ENCODE measurements around the gene SHB. TPM values are rescaled to one million over a fixed set of nuclear protein-coding genes. Genes with fewer than 3 reads are reported as not detected.

SHB gene
- total RNA-seq, 4 donors from 2014 or later = 12.3 to 22.9 (median 16.3) TPM

DNA sequence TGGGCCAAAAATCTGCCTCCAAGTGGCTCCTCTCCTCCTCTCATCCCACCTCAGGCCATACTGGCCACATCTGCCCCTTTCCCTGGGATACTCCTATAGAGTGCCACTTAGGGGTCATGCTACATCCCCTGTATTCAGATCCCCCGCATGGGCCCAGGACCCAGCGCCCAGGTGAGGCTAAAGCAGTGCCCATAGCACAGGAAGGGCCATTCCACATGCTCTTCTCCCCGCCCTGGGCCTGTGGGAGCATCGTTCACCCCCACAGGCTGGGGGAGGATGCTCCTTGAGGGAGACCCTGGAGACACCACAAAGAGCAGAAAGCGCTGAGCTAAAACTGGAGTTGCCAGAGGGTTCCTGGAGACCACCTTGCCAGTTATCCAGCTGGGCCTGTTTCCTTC lies 112.6 kb downstream of the SHB start:
- Histone ChIP-seq H3K4me1 (peaks cover 18% of the 10 kb centered on the region), H3K27me3 (no peaks in the 10 kb centered on the region), H3K27ac (no peak overlapping the region), H3K9me3 (no peaks in the 10 kb centered on the region), H3K4me3 (no peak overlapping the region), H3K36me3 (peaks cover 17% of the 10 kb centered on the region)
- DNase-seq (ENCODE audit: low spot score in 2 of 2) = no peak
- 90% methylated on average over 5 of the region's 5 CpGs for WGBS
- TF ChIP-seq EP300 (IDR thresholded peaks at IDR 0.05) = no peak
- TF ChIP-seq, protein P1, sequence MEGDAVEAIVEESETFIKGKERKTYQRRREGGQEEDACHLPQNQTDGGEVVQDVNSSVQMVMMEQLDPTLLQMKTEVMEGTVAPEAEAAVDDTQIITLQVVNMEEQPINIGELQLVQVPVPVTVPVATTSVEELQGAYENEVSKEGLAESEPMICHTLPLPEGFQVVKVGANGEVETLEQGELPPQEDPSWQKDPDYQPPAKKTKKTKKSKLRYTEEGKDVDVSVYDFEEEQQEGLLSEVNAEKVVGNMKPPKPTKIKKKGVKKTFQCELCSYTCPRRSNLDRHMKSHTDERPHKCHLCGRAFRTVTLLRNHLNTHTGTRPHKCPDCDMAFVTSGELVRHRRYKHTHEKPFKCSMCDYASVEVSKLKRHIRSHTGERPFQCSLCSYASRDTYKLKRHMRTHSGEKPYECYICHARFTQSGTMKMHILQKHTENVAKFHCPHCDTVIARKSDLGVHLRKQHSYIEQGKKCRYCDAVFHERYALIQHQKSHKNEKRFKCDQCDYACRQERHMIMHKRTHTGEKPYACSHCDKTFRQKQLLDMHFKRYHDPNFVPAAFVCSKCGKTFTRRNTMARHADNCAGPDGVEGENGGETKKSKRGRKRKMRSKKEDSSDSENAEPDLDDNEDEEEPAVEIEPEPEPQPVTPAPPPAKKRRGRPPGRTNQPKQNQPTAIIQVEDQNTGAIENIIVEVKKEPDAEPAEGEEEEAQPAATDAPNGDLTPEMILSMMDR (IDR thresholded peaks at IDR 0.05) = no peak
- no peak for TF ChIP-seq POLR2A (IDR thresholded peaks at IDR 0.05)
- TF ChIP-seq POLR2AphosphoS5 (IDR thresholded peaks at IDR 0.05) = no peak

DNA sequence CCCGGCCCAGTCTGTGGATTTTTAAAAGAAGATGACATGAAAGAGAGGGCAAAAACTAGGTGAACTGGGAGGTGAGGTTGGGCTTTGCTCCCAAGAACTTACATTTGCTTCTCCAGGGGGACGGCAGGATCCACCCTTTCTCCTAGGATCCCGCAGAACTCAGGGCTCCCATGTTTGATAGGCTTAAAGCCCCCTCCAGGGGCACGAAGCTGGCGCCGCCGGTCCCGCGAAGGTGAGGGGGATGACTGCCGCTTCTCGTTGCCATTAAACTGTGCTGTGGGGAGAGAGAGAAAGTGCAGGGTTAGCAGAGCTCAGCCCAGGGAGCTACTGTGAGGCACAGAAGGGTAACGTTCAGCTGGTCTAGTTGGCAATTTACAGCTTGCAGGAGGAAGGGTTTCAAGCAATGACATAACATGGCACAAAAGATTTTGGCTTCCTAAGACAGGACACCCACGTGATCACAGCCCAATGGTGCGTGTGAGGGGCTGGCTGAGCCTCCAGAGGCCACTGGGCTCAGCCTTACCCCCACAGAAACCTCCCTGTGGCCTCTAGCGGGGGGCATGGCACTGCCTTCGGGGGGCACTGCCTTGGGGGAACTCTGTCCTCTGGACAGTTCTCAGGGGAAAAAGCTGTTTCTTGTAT lies 113.1 kb downstream of the SHB start:
- 93% methylated on average over 15 of the region's 16 CpGs for WGBS
- DNase-seq (ENCODE audit: low spot score in 2 of 2) = no peak
- Histone ChIP-seq H3K4me3 (no peak overlapping the region), H3K27me3 (no peaks in the 10 kb centered on the region), H3K27ac (no peak overlapping the region), H3K36me3 (peaks cover 20% of the 10 kb centered on the region), H3K9me3 (no peaks in the 10 kb centered on the region), H3K4me1 (peaks cover 16% of the 10 kb centered on the region)
- TF ChIP-seq, protein P1 (IDR thresholded peaks at IDR 0.05) = no peak
- TF ChIP-seq EP300 (IDR thresholded peaks at IDR 0.05) (no peak), POLR2AphosphoS5 (IDR thresholded peaks at IDR 0.05) (no peak), POLR2A (IDR thresholded peaks at IDR 0.05) (no peak)

DNA sequence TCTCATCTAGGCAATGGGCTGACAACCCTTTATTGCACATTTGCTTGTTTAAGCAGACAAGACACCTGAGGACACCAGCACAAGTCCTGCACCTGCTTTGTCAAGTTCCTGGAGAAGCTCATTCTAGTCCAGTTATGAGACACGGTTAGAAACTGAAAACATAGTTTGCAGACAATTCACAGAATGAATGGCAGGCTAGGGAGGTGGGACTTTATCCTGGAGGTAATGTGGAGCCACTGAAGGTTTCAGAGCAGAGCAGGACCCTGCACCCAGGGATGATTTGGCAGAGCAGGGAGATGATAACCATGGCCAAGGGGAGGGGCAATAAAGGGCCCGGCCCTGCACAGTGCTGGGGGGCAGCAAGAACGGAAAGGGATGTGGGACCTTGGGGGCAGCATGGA lies 114.4 kb downstream of the SHB start:
- no peak for DNase-seq (ENCODE audit: low spot score in 2 of 2)
- H3K27ac ChIP-seq = peak overlapping the region; percentile 26
- peaks cover 27% of the 10 kb centered on the region for H3K36me3 ChIP-seq
- no peak for TF ChIP-seq POLR2AphosphoS5 (IDR thresholded peaks at IDR 0.05)
- no peak for TF ChIP-seq EP300 (IDR thresholded peaks at IDR 0.05)
- TF ChIP-seq, protein P1 (IDR thresholded peaks at IDR 0.05) = no peak
- no peak for TF ChIP-seq POLR2A (IDR thresholded peaks at IDR 0.05)
- no peaks in the 10 kb centered on the region for H3K27me3 ChIP-seq
- WGBS = 54% methylated on average over 3 of the region's 3 CpGs
- no peaks in the 10 kb centered on the region for H3K9me3 ChIP-seq
- H3K4me3 ChIP-seq = no peak overlapping the region
- peaks cover 16% of the 10 kb centered on the region for H3K4me1 ChIP-seq

- Histone ChIP-seq H3K27ac (peak overlapping the region; percentile 26), H3K9me3 (no peaks in the 10 kb centered on the region), H3K4me3 (no peak overlapping the region), H3K27me3 (no peaks in the 10 kb centered on the region), H3K4me1 (peaks cover 16% of the 10 kb centered on the region), H3K36me3 (peaks cover 28% of the 10 kb centered on the region)
- TF ChIP-seq POLR2A (IDR thresholded peaks at IDR 0.05) (no peak), EP300 (IDR thresholded peaks at IDR 0.05) (no peak), POLR2AphosphoS5 (IDR thresholded peaks at IDR 0.05) (no peak)
- TF ChIP-seq, protein P1 (IDR thresholded peaks at IDR 0.05) = no peak
- 45% methylated on average over 14 of the region's 14 CpGs for WGBS
- DNase-seq (ENCODE audit: low spot score in 2 of 2) = no peak
Observed at GRCh38 chr9:37953775-37954437, 115.1 kb downstream of the SHB start.

DNA sequence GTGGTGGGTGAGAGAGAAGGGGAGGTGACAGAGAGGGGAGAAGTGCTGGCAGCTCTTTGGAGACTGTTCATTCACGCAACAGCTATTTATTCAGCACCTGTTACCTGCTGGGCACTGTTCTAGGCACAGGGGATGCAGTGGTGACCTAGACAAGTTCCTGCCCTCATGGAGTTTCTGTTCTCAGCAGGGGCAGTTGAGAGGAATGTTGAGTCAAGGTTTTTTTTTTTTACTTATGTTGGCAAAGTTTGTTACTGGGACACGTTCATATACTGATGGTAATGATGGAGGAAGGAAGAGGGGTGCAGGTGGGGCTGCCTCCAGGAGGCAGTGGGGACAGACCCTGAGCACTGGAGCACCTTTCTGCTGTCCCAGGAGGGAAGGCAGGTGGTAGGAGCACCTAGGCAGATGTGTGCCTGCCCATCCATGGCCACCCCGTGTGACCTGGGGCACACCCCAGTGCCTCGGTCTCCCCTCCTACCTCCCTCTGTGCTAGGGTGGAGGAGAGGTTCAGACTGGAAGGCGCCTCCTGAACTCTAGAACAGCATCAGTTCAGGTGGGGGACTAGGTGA lies 115.7 kb downstream of the SHB start:
- DNase-seq (ENCODE audit: low spot score in 2 of 2) = no peak
- no peak overlapping the region for H3K27ac ChIP-seq
- TF ChIP-seq POLR2A (IDR thresholded peaks at IDR 0.05) = no peak
- TF ChIP-seq, protein P1 (IDR thresholded peaks at IDR 0.05) = no peak
- H3K27me3 ChIP-seq = no peaks in the 10 kb centered on the region
- H3K4me3 ChIP-seq = no peak overlapping the region
- H3K36me3 ChIP-seq = peaks cover 33% of the 10 kb centered on the region
- 92% methylated on average over 4 of the region's 5 CpGs for WGBS
- H3K9me3 ChIP-seq = no peaks in the 10 kb centered on the region
- H3K4me1 ChIP-seq = peaks cover 16% of the 10 kb centered on the region
